ENCODE measurements around the gene MEX3A. TPM values are rescaled to one million over a fixed set of nuclear protein-coding genes. Genes with fewer than 3 reads are reported as not detected.

The MEX3A gene
- total and polyA plus RNA-seq, 8 donors = 0.86 to 59.0 (median 48.8) TPM

GRCh38 chr1:156081917-156082308 lies 352 bp downstream of the MEX3A start:
- peak in 1 of 4 donors; percentile 60 for DNase-seq
- intact Hi-C loops (cut with DNase I) = no loop called here
- no peak overlapping the region for H3K27ac ChIP-seq

GRCh38 chr1:156081180-156081916 lies 917 bp downstream of the MEX3A start:
- Histone ChIP-seq H3K27ac (no peak overlapping the region), H3K4me3 (peak overlapping the region; percentile 62 to 63), H3K27me3 (peaks cover 0 to 65% of the 10 kb centered on the region in 2 donors), H3K9me3 (no peaks in the 10 kb centered on the region), H3K36me3 (no peaks in the 10 kb centered on the region), H3K4me1 (peaks cover 5 to 30% of the 10 kb centered on the region in 2 donors)
- no peak for TF ChIP-seq CTCF (IDR thresholded peaks at IDR 0.05)
- intact Hi-C loops (cut with DNase I) = no loop called here
- ATAC-seq (no peak), DNase-seq (no peak)

More at GRCh38 chr1:156081917-156082308, 352 bp downstream of the MEX3A start:
- Histone ChIP-seq H3K4me3 (peak overlapping the region; percentile 62 to 63), H3K9me3 (no peaks in the 10 kb centered on the region), H3K4me1 (peaks cover 8 to 26% of the 10 kb centered on the region in 2 donors), H3K27me3 (peaks cover 0 to 59% of the 10 kb centered on the region in 2 donors), H3K36me3 (no peaks in the 10 kb centered on the region)
- ATAC-seq = no peak
- TF ChIP-seq CTCF (IDR thresholded peaks at IDR 0.05) = no peak

DNA sequence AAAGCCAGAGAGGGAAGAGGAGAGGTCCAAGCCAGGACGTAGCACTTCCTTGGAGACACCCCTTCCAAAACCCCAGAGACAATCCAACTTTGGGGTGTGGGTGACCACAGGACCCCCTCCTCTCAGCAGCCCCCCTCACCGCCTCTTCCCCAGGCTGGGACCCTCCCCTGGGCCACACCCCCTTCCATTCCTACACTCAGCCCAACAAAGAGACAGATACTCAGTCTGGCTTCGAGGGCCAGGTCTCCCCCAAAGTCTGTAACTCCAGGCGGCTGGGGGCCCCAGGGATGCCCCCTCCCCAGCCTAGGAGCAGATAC lies 1.4 kb downstream of the MEX3A start:
- H3K27me3 ChIP-seq = peaks cover 0 to 68% of the 10 kb centered on the region in 2 donors
- intact Hi-C loops (cut with DNase I) = no loop called here
- DNase-seq (no peak), ATAC-seq (no peak)
- no peak overlapping the region for H3K27ac ChIP-seq
- H3K4me1 ChIP-seq = peaks cover 5 to 35% of the 10 kb centered on the region in 2 donors
- H3K36me3 ChIP-seq = no peaks in the 10 kb centered on the region
- no peaks in the 10 kb centered on the region for H3K9me3 ChIP-seq
- H3K4me3 ChIP-seq = peak overlapping the region in 1 of 2 donors; percentile 19
- no peak for TF ChIP-seq CTCF (IDR thresholded peaks at IDR 0.05)

DNA sequence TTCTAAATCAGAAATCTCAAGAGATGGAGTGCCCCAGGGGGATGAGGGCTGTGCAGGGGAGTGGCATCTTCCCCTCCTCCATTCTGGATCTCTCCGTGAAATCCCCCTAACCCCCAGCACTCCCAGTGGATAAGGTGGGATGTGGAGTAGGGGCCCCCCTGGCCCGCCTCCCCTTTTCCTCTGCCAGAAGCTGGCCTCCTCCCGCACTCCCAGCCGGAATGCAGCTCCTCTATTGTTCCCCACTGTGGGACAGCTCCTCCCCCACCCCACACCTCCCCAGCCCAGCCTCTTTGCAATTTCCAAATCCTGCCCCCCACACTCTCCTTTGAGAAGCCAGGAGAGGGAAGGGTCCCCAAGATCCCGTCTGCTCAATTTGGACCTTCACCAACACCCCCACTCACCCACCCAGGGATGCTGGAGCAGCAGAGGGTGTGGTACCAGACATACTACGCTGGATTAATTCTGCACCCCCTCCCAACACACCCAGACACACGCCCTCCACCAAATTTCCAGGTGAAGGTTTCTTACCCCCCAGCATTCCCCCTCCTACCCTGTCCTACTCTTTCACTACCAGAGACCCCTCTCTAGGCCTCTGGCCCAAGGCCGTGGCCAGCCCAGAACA lies 1.9 kb downstream of the MEX3A start:
- no peaks in the 10 kb centered on the region for H3K36me3 ChIP-seq
- H3K4me1 ChIP-seq = peaks cover 5 to 40% of the 10 kb centered on the region in 2 donors
- DNase-seq = no peak
- no peak for TF ChIP-seq CTCF (IDR thresholded peaks at IDR 0.05)
- intact Hi-C loops (cut with DNase I) = no loop called here
- H3K9me3 ChIP-seq = no peaks in the 10 kb centered on the region
- H3K27ac ChIP-seq = no peak overlapping the region
- no peak overlapping the region for H3K4me3 ChIP-seq
- peaks cover 0 to 65% of the 10 kb centered on the region in 2 donors for H3K27me3 ChIP-seq
- no peak for ATAC-seq

GRCh38 chr1:156079762-156080161 lies 2.5 kb downstream of the MEX3A start:
- DNase-seq (no peak), ATAC-seq (no peak)
- Histone ChIP-seq H3K27ac (no peak overlapping the region), H3K36me3 (no peaks in the 10 kb centered on the region), H3K4me3 (no peak overlapping the region), H3K9me3 (no peaks in the 10 kb centered on the region), H3K27me3 (peaks cover 0 to 60% of the 10 kb centered on the region in 2 donors), H3K4me1 (peaks cover 5 to 46% of the 10 kb centered on the region in 2 donors)
- TF ChIP-seq CTCF (IDR thresholded peaks at IDR 0.05) = no peak
- intact Hi-C loops (cut with DNase I) = no loop called here

All from left lung (tissue), 10 donors.